ENCODE data around the gene ARF1. TPM values are rescaled to one million over a fixed set of nuclear protein-coding genes. Genes with fewer than 3 reads are reported as not detected.
A peak's percentile ranks its signal among the peaks of the same experiment; 100 is the strongest.

ARF1 gene
- polyA plus RNA-seq, 1 experiment: 933 TPM

DNA sequence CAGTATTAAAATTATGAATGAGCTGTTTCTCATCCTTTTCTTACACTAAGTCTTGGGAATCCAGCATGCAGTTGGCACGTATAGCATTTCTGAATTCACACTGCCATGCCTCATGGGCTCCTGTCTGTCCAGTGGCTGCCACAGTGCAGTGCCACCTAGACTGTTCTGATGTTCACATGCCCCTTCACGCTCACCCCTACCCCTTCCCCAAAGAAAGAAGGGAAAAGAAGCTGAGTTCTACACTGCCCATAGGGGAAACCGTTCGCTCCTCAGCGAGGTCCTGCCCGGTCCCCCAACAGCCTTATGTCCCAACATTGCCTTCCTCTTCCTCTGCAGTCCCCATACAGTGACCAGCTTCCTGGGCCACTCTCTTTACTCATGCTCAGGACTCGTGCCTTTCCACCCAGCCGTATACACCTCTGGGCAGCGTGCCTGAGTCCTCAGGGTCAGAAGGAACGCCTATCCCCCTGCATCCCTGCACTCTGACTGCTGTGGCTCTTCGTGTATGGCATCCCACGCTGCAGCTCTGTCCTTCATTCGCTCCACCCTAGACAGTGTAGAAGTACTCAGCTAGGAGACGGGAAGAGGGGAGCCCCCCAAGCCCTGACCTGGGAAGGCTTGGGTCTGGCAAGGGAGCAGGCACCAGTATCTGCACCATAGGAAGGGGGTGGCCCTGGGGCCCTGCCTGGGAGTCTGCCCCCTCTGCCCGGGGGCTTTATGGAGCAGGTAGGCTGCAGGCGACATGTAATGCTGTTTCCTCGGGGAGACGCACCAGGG is 24.1 kb upstream of the ARF1 start:
- Histone ChIP-seq H3K27me3 (ENCODE audit: control insufficient read depth, insufficient read depth, low read length) (peaks cover 19% of the 10 kb centered on the region), H3K4me3 (ENCODE audit: low read depth, low read length) (no peak overlapping the region), H3K36me3 (ENCODE audit: control insufficient read depth, insufficient read depth, low read length) (no peaks in the 10 kb centered on the region)
- TF ChIP-seq, protein P1, sequence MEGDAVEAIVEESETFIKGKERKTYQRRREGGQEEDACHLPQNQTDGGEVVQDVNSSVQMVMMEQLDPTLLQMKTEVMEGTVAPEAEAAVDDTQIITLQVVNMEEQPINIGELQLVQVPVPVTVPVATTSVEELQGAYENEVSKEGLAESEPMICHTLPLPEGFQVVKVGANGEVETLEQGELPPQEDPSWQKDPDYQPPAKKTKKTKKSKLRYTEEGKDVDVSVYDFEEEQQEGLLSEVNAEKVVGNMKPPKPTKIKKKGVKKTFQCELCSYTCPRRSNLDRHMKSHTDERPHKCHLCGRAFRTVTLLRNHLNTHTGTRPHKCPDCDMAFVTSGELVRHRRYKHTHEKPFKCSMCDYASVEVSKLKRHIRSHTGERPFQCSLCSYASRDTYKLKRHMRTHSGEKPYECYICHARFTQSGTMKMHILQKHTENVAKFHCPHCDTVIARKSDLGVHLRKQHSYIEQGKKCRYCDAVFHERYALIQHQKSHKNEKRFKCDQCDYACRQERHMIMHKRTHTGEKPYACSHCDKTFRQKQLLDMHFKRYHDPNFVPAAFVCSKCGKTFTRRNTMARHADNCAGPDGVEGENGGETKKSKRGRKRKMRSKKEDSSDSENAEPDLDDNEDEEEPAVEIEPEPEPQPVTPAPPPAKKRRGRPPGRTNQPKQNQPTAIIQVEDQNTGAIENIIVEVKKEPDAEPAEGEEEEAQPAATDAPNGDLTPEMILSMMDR (IDR thresholded peaks at IDR 0.05; ENCODE audit: insufficient read depth, low read depth, low read length): no peak
- DNase-seq (ENCODE audit: low read depth): no peak
- POLR2A ChIA-PET: no interaction called here
- CTCF ChIA-PET: no interaction called here

DNA sequence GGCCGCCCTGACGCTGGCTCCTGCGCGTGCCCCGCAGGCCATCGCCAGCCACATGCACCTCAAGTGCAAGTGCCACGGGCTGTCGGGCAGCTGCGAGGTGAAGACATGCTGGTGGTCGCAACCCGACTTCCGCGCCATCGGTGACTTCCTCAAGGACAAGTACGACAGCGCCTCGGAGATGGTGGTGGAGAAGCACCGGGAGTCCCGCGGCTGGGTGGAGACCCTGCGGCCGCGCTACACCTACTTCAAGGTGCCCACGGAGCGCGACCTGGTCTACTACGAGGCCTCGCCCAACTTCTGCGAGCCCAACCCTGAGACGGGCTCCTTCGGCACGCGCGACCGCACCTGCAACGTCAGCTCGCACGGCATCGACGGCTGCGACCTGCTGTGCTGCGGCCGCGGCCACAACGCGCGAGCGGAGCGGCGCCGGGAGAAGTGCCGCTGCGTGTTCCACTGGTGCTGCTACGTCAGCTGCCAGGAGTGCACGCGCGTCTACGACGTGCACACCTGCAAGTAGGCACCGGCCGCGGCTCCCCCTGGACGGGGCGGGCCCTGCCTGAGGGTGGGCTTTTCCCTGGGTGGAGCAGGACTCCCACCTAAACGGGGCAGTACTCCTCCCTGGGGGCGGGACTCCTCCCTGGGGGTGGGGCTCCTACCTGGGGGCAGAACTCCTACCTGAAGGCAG is 23.4 kb upstream of the ARF1 start:
- Histone ChIP-seq H3K27me3 (ENCODE audit: control insufficient read depth, insufficient read depth, low read length) (peaks cover 19% of the 10 kb centered on the region), H3K4me3 (ENCODE audit: low read depth, low read length) (no peak overlapping the region), H3K36me3 (ENCODE audit: control insufficient read depth, insufficient read depth, low read length) (no peaks in the 10 kb centered on the region)
- POLR2A ChIA-PET: no interaction called here
- CTCF ChIA-PET: no interaction called here
- TF ChIP-seq, protein P1 (IDR thresholded peaks at IDR 0.05; ENCODE audit: insufficient read depth, low read depth, low read length): no peak
- DNase-seq (ENCODE audit: low read depth): no peak

DNA sequence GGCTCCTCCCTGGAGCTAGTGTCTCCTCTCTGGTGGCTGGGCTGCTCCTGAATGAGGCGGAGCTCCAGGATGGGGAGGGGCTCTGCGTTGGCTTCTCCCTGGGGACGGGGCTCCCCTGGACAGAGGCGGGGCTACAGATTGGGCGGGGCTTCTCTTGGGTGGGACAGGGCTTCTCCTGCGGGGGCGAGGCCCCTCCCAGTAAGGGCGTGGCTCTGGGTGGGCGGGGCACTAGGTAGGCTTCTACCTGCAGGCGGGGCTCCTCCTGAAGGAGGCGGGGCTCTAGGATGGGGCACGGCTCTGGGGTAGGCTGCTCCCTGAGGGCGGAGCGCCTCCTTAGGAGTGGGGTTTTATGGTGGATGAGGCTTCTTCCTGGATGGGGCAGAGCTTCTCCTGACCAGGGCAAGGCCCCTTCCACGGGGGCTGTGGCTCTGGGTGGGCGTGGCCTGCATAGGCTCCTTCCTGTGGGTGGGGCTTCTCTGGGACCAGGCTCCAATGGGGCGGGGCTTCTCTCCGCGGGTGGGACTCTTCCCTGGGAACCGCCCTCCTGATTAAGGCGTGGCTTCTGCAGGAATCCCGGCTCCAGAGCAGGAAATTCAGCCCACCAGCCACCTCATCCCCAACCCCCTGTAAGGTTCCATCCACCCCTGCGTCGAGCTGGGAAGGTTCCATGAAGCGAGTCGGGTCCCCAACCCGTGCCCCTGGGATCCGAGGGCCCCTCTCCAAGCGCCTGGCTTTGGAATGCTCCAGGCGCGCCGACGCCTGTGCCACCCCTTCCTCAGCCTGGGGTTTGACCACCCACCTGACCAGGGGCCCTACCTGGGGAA is 22.7 kb upstream of the ARF1 start:
- POLR2A ChIA-PET: no interaction called here
- TF ChIP-seq, protein P1 (IDR thresholded peaks at IDR 0.05; ENCODE audit: insufficient read depth, low read depth, low read length): no peak
- Histone ChIP-seq H3K27me3 (ENCODE audit: control insufficient read depth, insufficient read depth, low read length) (peaks cover 19% of the 10 kb centered on the region), H3K4me3 (ENCODE audit: low read depth, low read length) (peak overlapping the region; percentile 22; the same call in 1 of the 2 replicates), H3K36me3 (ENCODE audit: control insufficient read depth, insufficient read depth, low read length) (no peaks in the 10 kb centered on the region)
- CTCF ChIA-PET: no interaction called here
- no peak for DNase-seq (ENCODE audit: low read depth)

DNA sequence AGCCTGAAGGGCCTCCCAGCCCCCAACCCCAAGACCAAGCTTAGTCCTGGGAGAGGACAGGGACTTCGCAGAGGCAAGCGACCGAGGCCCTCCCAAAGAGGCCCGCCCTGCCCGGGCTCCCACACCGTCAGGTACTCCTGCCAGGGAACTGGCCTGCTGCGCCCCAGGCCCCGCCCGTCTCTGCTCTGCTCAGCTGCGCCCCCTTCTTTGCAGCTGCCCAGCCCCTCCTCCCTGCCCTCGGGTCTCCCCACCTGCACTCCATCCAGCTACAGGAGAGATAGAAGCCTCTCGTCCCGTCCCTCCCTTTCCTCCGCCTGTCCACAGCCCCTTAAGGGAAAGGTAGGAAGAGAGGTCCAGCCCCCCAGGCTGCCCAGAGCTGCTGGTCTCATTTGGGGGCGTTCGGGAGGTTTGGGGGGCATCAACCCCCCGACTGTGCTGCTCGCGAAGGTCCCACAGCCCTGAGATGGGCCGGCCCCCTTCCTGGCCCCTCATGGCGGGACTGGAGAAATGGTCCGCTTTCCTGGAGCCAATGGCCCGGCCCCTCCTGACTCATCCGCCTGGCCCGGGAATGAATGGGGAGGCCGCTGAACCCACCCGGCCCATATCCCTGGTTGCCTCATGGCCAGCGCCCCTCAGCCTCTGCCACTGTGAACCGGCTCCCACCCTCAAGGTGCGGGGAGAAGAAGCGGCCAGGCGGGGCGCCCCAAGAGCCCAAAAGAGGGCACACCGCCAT is 21.9 kb upstream of the ARF1 start:
- ChIA-PET POLR2A (no interaction called here), CTCF (interaction anchor here (1.4 kb wide), 1 partner anchor 61 kb away, joined by 5 read pairs; no protein-coding TSS in a partner anchor)
- Histone ChIP-seq H3K36me3 (ENCODE audit: control insufficient read depth, insufficient read depth, low read length) (no peaks in the 10 kb centered on the region), H3K27me3 (ENCODE audit: control insufficient read depth, insufficient read depth, low read length) (peaks cover 19% of the 10 kb centered on the region), H3K4me3 (ENCODE audit: low read depth, low read length) (peak overlapping the region; percentile 22; the same call in 1 of the 2 replicates)
- TF ChIP-seq, protein P1 (IDR thresholded peaks at IDR 0.05; ENCODE audit: insufficient read depth, low read depth, low read length): 0 out of 2 replicates have a peak, but pooled peaks have one; percentile 12
- no peak for DNase-seq (ENCODE audit: low read depth)
